Left colon (tissue), 2 donors: ENCODE measurements around the gene LRRN4CL. TPM values are rescaled to one million over a fixed set of nuclear protein-coding genes. Genes with fewer than 3 reads are reported as not detected.
"Not testable (repeated sequence)": the region's sequence is repeated elsewhere in the genome, so short reads cannot be mapped to it uniquely, and the experiment has no call there.

Experiments used
- ATAC-seq: fragments of 200-7000 bp; cut with Tn5 transposase; one replicate; pipeline ENCODE4 v1.9.1; 2020; ENCODE audit warnings: mild to moderate bottlenecking, moderate library complexity
- DNase-seq, 2 donors: peaks; one replicate each; pipeline ENCODE4 v3.0.0-alpha.2; 2020
- intact Hi-C, 2 donors: fragments of 100-400 bp; cut with DNase I in 1 of 2; cut with micrococcal nuclease in 1 of 2; formaldehyde crosslinking; loops; one replicate each; pipeline versions ENCODE4 v1.11.2 to v1.14.0; 2022; cut with DNase I, micrococcal nuclease
- total RNA-seq, 2 donors: library from RNA; stranded (reverse); fragmentation: NEBNext Ultra II Directional; extraction: Animal tissue kit (Norgen Biotek cat#: 25700); gene quantifications; one replicate each; pipeline ENCODE4 v1.2.1, GENCODE V29; 2021
- donor health status: DM: no; HTN: no; CAD: no.
- donor health status: DM: yes; HTN: yes; CAD: no.

LRRN4CL gene
- total RNA-seq, 2 donors from 2014 or later, result 2.2 to 3.6 TPM

DNA sequence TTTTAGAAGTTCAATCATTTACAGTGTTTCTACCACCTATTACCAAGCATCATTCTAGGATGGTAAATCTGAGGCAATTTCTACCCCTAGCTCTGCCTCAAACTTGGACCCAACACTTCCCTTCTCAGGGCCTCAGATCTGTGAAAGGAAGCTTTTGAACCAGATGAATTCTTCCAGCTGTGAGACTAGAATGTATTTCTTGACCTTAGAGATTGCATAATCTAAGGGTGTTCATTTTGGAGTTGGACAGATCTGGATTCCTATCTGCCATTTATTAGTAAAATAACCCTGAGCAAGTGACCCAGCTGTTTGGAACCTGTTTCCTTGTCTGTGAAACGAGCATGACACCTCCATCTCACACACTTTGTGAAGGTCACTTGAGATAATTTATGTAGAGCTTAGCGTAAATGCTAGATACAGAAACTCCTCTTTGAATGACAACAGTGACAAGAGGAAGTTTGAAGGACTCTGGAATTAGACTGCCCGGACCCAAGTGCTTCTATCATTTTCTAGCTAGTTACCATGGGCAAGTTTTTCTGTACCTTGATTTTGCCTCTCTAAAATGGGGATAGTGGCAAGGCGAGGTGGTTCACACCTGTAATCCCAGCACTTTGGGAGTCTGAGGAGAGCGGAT lies 32.4 kb downstream of the LRRN4CL start:
- intact Hi-C loops, result no loop called here
- no peak for DNase-seq

DNA sequence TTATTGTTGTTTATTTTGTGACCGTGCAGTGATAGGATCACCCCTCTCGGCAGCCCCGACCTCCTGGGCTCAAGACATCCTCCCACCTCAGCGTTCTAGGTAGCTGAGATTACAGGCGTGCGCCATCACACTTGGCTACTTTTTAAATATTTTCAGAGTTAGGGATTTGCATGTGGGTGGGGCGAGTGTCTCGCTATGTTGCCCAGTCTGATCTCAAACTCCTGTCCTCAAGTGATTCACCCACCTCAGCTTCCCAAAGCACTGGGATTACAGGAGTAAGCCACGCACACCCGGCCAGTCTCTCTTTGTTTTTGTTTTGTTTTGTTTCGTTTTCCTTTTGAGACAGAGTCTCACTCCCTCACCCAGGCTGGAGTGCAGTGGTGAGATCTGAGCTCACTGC lies 35.0 kb downstream of the LRRN4CL start:
- intact Hi-C loops, result no loop called here
- no peak for ATAC-seq
- no peak for DNase-seq

More for the DNA sequence above, 32.4 kb downstream of the LRRN4CL start:
- no peak for ATAC-seq

DNA sequence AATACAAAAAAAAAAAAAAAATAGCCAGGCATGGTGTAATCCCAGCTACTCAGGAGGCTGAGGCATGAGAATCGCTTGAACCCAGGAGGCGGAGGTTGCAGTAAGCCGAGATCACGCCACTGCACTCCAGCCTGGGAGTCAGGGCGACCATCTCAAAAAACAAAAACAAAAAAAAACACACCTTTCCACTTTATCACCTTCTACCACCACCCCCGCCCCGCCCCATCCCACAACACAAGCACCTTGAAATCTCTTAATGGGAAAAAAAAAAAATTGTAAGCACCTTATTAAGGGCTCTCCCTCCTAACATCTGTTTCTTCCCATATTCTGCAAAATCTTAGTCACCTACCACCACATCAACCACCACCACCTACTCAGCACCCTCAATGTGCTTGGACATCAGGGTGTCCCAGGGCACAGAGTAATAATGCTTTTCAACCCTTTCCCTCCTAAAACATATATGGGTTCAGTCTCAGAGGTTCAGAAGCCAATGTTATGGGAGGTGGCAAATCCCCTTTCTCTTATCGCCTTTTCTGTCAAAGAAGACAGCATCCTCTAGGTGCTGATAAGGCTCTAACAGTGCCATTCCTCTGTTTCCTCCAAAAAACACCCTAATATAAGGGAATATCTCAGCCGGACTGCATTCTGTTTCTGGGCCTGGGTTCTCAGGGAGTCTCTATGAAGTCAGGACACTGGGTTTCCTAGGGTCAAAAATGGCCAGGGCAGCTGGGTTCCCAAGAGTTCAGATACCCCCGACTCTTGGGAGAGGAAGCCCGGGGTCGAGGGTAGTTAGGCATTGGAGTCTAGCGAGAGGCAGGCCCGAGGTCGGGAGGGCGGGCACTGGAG lies 36.9 kb downstream of the LRRN4CL start:
- intact Hi-C loops, result no loop called here
- ATAC-seq (no peak), DNase-seq (no peak)

DNA sequence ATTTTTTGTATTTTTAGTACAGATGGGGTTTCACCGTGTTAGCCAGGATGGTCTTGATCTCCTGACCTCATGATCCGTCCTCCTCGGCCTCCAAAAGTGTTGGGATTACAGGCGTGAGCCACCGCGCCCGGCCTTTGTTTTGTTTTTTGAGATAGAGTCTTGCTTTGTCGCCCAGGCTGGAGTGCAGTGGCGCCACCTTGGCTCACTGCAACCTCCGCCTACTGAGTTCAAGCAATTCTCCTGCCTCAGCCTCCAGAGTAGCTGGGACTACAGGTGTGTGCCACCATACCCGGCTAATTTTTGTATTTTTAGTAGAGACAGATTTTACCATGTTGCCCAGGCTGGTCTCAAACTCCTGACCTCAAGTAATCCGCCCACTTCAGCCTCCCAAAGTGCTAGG lies 39.0 kb downstream of the LRRN4CL start:
- DNase-seq, ATAC-seq, intact Hi-C loops: not testable (repeated sequence)

DNA sequence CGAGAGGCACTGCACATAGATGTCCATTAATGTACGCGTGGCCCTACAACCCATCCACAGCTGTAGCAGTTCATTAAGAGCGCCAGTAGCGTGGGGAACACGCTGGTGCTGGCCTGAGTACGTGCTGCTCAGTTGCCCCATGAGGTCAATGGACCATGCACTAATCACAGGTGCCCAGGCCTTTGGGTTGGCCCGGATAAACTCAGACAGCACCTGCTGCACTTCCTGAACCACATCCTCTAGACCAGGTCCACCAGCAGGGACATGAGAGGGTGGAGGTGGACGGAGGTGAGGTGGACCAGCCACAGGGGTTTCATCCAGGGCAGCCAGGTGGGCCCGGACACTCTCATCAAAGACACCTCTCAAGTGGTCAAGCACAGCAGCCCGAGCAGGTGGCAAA lies 39.8 kb downstream of the LRRN4CL start:
- DNase-seq (no peak), ATAC-seq (no peak)
- intact Hi-C loops, result no loop called here

DNA sequence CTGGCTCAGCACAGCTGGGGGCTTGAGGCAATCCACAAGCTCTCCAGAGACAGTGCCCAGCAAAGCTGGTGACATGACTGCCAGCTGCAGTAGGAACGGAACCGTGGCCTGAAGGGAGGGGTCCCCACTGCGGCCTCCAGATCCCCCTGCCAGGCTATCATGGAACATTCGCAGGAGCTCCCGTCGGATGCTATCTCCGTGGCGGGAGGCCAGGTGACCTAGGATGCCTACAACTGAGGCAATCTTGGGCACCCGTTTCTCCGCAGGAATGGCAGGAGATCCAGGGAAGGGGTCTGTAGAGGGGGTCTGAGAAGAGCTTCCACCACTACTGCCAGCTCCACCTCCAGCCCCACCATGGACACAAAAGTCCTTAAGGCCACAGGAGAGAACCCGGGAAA lies 40.4 kb downstream of the LRRN4CL start:
- DNase-seq, result no peak
- no peak for ATAC-seq
- intact Hi-C loops, result no loop called here

DNA sequence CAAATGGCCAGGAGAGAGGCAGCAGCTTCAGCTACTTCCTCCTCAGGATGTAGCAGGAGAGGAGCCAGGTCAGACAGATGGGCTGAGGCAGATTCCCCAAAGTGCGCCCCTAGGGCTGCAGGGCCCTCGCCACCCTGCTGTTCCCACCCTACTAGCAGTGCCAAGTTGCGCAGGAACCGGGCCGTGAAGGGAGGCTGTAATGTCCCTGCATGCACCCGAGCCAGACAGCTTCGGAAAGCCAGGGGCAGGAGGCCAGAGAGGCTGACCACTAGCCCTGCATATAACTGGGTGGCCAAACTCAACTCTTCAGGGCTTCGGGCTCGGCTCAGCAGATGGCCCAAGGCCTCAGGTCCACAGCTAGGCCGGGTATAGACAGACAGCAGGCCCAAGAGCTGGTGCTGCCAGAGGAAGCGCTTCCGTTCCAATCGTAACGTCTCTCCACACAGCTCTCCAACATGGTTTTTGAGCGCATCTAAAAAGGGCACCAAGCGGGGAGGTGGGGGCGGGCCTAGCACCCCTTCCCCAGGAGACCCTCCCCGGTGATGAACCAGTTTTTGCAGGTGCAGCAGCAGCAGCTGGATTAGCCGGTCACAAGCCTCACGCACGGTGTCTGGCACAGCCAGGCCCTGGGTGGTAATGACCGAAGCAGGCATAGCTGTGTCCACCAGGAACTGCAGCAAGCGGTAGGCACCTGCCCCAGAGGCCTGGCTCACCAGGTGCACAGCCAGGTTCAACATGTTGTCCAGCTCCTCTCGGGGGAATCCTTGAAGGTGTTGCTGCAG lies 41.0 kb downstream of the LRRN4CL start:
- intact Hi-C loops, result no loop called here
- DNase-seq (no peak), ATAC-seq (no peak)

DNA sequence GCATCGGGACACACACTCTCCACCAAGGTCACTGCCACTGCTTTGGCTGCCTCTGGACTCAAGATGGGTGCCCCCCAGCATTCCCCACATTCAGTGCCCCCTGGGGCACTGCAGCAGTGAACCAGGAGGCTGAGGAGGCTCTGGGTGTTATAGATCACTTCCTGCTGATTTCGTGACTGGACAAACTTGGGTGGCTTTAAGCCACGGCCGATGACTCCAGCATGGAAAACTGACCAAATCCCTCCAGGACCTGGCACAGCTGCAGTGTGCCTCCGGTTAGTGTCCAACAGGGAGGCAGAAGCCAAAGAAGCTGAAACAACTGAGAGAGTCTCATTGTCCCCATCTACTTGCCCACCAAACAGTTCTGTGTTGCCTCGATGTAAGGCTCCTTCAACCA lies 41.7 kb downstream of the LRRN4CL start:
- intact Hi-C loops, result no loop called here
- ATAC-seq, result no peak

DNA sequence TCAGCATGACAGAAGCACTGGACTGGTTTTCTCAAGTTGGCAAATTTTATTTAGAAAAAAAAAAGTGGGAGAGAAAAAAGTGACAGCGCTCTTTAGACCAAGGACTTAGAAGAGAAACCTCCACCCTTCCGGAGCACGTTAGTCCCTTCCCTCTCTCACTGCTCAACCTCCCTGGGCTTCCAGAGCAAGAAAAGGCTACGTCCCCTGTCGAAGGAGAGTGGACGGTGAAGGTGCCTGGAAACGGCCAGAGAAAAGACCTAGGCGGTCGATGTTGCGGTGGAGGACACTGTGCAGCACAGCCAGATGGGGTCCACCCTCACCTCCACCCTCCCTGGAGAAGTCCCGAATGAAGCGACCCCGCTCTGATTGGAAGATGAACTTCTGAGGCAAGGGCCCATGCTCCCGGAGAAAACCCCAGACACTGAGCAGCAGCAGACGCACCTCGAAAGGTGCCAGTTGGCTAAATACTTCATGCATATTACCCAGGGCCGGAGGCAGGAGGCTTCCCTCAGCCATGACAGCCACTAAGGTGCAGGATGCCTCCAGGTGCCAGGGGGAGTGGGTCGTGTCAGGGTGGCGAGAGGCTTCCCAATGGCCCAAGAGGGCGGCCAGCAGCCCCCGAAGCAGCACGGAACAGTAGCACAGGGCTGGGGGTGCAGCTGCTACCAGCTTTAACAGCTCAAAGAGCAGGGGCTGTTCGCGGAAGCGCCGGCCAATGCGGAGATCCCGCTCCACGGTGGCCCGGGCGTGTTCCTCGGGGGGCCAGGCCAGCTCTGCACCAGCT lies 42.3 kb downstream of the LRRN4CL start:
- intact Hi-C loops, result no loop called here
- ATAC-seq (no peak), DNase-seq (no peak)

More for the DNA sequence above, 41.7 kb downstream of the LRRN4CL start:
- DNase-seq, result no peak

DNA sequence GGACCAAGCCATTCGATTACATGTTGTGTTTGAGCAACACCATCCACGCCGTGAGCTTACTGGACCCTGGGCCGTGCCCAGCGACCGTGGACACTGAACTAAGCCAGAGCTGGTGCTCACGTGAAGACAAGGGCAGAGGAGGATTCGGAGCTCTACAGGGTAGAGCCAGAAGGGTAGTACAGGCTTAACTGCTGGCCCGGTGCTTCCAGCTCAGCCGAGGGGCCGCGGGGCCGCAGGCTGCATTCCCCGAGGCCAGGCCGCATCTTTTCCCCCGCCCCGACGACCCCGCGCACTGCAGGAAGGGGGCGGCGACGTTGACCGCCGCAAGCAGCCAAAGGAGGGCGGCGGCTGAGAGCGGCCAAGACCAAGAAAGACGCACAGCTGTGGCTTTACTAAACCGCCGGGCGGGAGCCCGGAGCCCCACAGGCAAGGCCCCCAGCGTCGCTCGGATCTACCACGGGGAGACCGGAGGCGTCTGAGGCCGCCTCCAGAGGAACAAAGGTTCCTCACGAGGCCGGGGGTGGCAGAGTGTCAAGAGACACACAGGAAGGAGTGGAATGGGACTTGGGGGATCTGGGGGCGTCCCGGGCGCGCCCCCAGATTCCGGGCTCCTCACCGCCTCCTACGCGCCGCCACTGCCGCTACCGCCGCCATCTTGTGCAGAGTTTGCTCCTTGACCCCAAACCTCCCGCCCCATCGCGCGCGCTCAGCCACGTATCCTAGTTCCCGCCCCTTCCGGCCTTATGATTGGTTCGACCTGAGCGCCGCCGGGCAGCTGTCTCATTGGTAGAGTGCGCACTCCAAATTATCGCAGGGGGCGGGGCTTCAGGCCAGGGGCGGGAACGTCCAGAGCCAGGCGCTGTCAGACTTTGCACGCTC lies 43.1 kb downstream of the LRRN4CL start, which contains the start of gene GANAB:
Gene GANAB, minus strand, starts transcription at position 668 of the 879 bp plus-strand sequence. Its CDS starts 14 bp downstream, at position 654.
- DNase-seq (peak; percentile 99 to 100), ATAC-seq (peak; percentile 98)
- intact Hi-C loops, result no loop called here

DNA sequence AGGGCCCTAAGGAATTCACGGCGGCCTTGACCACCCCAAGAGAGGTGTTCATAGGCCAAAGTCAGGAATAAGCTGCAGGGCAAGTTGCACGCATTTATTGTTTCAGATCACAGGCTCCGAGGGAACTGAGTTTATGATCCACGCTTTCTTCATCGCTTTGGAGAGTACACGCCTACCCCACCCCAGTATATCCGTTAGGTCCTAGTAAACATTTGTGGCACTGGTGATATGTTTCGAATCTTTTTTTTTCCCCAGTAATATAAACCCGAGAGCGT lies 43.7 kb downstream of the LRRN4CL start:
- DNase-seq (no peak), ATAC-seq (peak; percentile 32)
- intact Hi-C loops, result no loop called here

DNA sequence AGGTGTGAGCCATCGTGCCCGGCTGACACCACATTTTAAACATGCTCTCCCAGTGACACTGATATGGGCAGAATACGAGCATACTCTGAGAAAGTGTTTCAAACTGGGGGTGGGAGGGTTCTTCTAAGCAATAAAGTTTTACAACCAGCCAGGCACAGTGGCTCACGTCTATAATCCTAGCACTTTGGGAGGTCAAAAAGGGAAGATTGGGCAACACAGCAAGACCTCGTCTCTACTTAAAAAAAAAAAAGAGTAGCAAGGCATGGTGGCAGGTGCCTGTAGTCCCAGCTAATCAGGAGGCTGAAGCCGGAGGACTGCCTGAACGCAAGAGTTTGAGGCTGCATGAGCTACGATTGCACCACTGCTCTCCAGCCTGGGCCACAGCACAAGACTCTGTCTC lies 45.1 kb downstream of the LRRN4CL start:
- DNase-seq, result no peak
- intact Hi-C loops, result no loop called here
- ATAC-seq, result no peak

Other genes with a start within 250 kb of the LRRN4CL start
- 100 to 1,000 TPM; 629 to 631 TPM for gene AHNAK, start 142.7 kb downstream of the LRRN4CL start, total RNA-seq
- 1,000 to 10,000 TPM; 1,192 to 1,207 TPM for gene EEF1G, start 115.6 kb downstream of the LRRN4CL start, total RNA-seq
- gene TUT1, start 98.0 kb downstream of the LRRN4CL start, total RNA-seq, result 10 to 100 TPM; 14.0 to 14.7 TPM
- gene MTA2, start 87.7 kb downstream of the LRRN4CL start, total RNA-seq, result 10 to 100 TPM; 84.5 to 96.6 TPM
- gene EML3, start 76.8 kb downstream of the LRRN4CL start, total RNA-seq, result 10 to 100 TPM; 45.4 to 57.9 TPM
- 1 to 10 TPM; 2.0 to 3.2 TPM for gene ROM1, start 76.3 kb downstream of the LRRN4CL start, total RNA-seq
- 10 to 100 TPM; 27.0 to 28.8 TPM for gene B3GAT3, start 67.5 kb downstream of the LRRN4CL start, total RNA-seq
- 100 to 1,000 TPM; 214 to 270 TPM for gene GANAB, start 42.9 kb downstream of the LRRN4CL start, total RNA-seq
- 10 to 100 TPM; 16.6 to 17.1 TPM for gene INTS5, start 36.2 kb downstream of the LRRN4CL start, total RNA-seq
- gene C11orf98, start 24.3 kb downstream of the LRRN4CL start, total RNA-seq, result 10 to 100 TPM; 53.9 to 65.0 TPM
- gene CSKMT, start 24.2 kb downstream of the LRRN4CL start, total RNA-seq, result 10 to 100 TPM; 14.0 to 15.1 TPM
- gene UQCC3, start 17.9 kb downstream of the LRRN4CL start, total RNA-seq, result 10 to 100 TPM; 13.2 to 13.3 TPM
- gene LBHD1, start 17.3 kb downstream of the LRRN4CL start, total RNA-seq, result 10 to 100 TPM in 1 of 2 donors, 1 to 10 TPM in 1; 6.5 to 12.8 TPM
- 10 to 100 TPM; 66.9 to 88.9 TPM for gene UBXN1, start 10.5 kb downstream of the LRRN4CL start, total RNA-seq
- gene BSCL2, start 17.9 kb upstream of the LRRN4CL start, total RNA-seq, result 10 to 100 TPM; 38.8 to 53.2 TPM
- under 1 TPM in 1 of 2 donors, not detected in 1; 0.81 TPM for gene GNG3, start 18.1 kb upstream of the LRRN4CL start, total RNA-seq
- gene HNRNPUL2, start 37.9 kb upstream of the LRRN4CL start, total RNA-seq, result 10 to 100 TPM; 47.5 to 54.2 TPM
- gene TTC9C, start 39.0 kb upstream of the LRRN4CL start, total RNA-seq, result 10 to 100 TPM; 27.3 to 34.9 TPM
- gene ZBTB3, start 64.6 kb upstream of the LRRN4CL start, total RNA-seq, result 10 to 100 TPM; 11.5 to 14.5 TPM
- gene POLR2G, start 72.0 kb upstream of the LRRN4CL start, total RNA-seq, result 10 to 100 TPM; 39.9 to 42.1 TPM
- gene TAF6L, start 81.9 kb upstream of the LRRN4CL start, total RNA-seq, result 10 to 100 TPM; 16.9 to 18.3 TPM
- 10 to 100 TPM; 50.9 to 58.2 TPM for gene TMEM179B, start 97.9 kb upstream of the LRRN4CL start, total RNA-seq
- gene TMEM223, start 102.5 kb upstream of the LRRN4CL start, total RNA-seq, result 10 to 100 TPM; 18.5 to 22.6 TPM
- gene NXF1, start 115.9 kb upstream of the LRRN4CL start, total RNA-seq, result 10 to 100 TPM; 50.4 to 51.0 TPM
- 10 to 100 TPM; 37.7 to 39.6 TPM for gene STX5, start 142.5 kb upstream of the LRRN4CL start, total RNA-seq
- not detected for gene TEX54, start 143.3 kb upstream of the LRRN4CL start, total RNA-seq
- 10 to 100 TPM; 31.3 to 38.9 TPM for gene WDR74, start 150.1 kb upstream of the LRRN4CL start, total RNA-seq
- 100 to 1,000 TPM in 1 of 2 donors, 10 to 100 TPM in 1; 98.8 to 107 TPM for gene SLC3A2, start 191.4 kb upstream of the LRRN4CL start, total RNA-seq
- under 1 TPM; 0.84 to 0.98 TPM for gene CHRM1, start 231.8 kb upstream of the LRRN4CL start, total RNA-seq